22Rv1 (cell line): Measurements from ENCODE around the gene TMEM165.

Source experiments
- ZFX ChIP-seq: fragments of 450-650 bp; IDR thresholded peaks from 2 replicates; pipeline ENCODE4 v1.6.1; 2017; ENCODE audit warnings: antibody characterized with exemption, borderline replicate concordance
- TF ChIP-seq, protein P1 (sequence below): fragments of 450-650 bp; IDR thresholded peaks from 2 replicates; pipeline ENCODE4 v1.5.1; 2017; ENCODE audit warnings: mild to moderate bottlenecking

DNA sequence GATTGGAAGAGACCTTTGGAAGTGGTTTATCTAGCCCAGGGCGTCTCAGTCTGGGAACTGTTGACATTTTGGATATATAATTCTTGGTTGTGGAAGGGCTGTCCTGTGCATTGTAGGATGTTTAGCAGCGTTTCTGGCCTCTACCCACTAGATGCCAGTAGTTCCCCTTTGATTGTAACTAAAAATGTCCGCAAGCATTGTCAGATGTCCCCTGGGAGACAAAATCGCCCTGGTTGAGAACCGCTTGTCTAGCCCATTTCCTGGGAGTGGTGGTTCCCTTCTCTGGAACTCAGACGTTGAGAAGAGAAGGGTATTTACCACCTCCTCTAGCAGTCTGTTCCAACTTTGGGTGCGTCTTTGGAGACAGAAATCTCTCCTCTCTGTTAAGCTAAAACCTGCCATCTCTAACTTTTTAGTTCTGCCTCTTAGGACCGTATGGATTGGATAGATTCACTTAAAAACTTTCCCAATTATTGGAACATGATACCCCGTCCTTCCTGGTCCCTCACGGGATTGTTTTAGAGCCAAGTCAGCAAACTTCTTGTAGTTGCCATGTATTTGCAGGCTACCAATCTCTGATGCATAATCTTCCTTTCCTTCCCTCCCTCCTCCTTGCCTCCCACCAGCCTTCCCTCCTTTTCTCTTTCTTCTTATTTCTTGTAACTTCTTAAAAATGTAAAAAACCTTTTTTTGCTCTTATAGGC is 13.9 kb downstream of the TMEM165 start:
- TF ChIP-seq, protein P1, sequence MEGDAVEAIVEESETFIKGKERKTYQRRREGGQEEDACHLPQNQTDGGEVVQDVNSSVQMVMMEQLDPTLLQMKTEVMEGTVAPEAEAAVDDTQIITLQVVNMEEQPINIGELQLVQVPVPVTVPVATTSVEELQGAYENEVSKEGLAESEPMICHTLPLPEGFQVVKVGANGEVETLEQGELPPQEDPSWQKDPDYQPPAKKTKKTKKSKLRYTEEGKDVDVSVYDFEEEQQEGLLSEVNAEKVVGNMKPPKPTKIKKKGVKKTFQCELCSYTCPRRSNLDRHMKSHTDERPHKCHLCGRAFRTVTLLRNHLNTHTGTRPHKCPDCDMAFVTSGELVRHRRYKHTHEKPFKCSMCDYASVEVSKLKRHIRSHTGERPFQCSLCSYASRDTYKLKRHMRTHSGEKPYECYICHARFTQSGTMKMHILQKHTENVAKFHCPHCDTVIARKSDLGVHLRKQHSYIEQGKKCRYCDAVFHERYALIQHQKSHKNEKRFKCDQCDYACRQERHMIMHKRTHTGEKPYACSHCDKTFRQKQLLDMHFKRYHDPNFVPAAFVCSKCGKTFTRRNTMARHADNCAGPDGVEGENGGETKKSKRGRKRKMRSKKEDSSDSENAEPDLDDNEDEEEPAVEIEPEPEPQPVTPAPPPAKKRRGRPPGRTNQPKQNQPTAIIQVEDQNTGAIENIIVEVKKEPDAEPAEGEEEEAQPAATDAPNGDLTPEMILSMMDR, result no peak
- no peak for TF ChIP-seq ZFX
